Liver (tissue), 3 donors: ENCODE results near the gene RNF220.

Experiments
- EGR1 ChIP-seq, 2 donors: IDR thresholded peaks; 2 replicates each; pipeline ENCODE4 v1.6.1; 2016 to 2018; ENCODE audit warnings: antibody characterized with exemption in 2 of 2, low read depth in 2 of 2
- FOXA1 ChIP-seq: IDR thresholded peaks from 2 replicates; pipeline ENCODE4 v1.6.1; 2016; ENCODE audit warnings: antibody characterized with exemption
- FOXA2 ChIP-seq: IDR thresholded peaks from 2 replicates; pipeline ENCODE4 v1.6.1; 2016; ENCODE audit warnings: antibody characterized with exemption
- GABPA ChIP-seq, 2 donors: IDR thresholded peaks in 1 of 2; conservative IDR thresholded peaks in 1 of 2; 2 replicates each; pipeline ENCODE4 v1.6.1; 2016; ENCODE audit warnings: antibody characterized with exemption in 2 of 2, mild to moderate bottlenecking in 1 of 2, moderate library complexity in 1 of 2
- NR2F2 ChIP-seq: IDR thresholded peaks from 2 replicates; pipeline ENCODE4 v1.6.1; 2016; ENCODE audit warnings: antibody characterized with exemption
- RXRA ChIP-seq, 2 donors: IDR thresholded peaks; 2 replicates each; pipeline ENCODE4 v1.6.1; 2017 to 2018; ENCODE audit warnings: antibody characterized with exemption in 2 of 2, mild to moderate bottlenecking in 1 of 2
- TAF1 ChIP-seq: conservative IDR thresholded peaks from 2 replicates; pipeline ENCODE4 v1.6.1; 2016; ENCODE audit warnings: antibody characterized with exemption, mild to moderate bottlenecking
- YY1 ChIP-seq: IDR thresholded peaks from 2 replicates; pipeline ENCODE4 v1.6.1; 2016; ENCODE audit warnings: antibody characterized with exemption, mild to moderate bottlenecking
- TF ChIP-seq, protein P1 (sequence below): fragments of 150-350 bp; IDR thresholded peaks from 2 replicates; pipeline ENCODE4 v1.5.1; 2017; ENCODE audit warnings: improper control_type of control experiment, low read depth, low read length; ENCODE audit not compliant: missing input control
- TF ChIP-seq, protein P2 (sequence below): IDR thresholded peaks from 2 replicates; pipeline ENCODE4 v1.6.1; 2016; ENCODE audit warnings: antibody characterized with exemption
- TF ChIP-seq, protein P3 (sequence below): IDR thresholded peaks from 2 replicates; pipeline ENCODE4 v1.6.1; 2016; ENCODE audit warnings: antibody characterized with exemption, mild to moderate bottlenecking
- donor health status: healthy.
- donor health status: healthy.

DNA sequence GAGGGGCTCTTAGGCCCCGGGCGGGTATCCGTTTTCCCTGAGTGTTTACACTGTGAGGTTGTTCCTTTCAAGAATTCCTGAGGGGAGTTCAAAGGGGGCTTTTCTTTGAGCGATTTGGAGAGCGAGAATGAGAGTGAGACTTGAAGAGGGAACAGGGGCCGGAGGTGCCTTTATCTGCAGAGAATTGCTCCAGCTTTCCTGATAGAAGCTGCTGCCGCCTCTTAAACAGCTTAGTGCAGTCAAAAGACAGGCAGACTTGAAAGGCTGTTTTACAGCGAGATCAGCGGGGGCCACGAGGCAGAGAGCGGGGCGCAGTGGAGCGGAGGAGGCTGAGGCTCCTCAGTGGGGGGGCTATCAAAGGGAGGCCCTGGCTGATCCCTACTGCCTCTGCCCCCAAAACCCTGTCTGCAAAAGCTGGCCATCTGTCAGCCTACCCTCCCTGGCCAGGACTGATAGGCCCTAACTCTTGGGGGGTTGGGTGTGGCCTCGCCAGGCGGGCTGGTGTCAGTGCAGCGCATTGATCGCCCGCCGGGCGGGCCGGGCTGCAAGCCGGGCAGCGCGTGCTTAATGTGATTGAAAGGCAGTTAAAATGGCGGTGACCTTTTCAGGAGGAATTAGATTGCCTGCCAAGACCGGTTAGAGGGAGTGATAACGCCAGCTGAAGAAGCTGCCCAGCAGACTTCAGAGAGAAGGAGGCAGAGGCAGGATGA lies 232.8 kb downstream of the RNF220 start:
- TF ChIP-seq, protein P1, sequence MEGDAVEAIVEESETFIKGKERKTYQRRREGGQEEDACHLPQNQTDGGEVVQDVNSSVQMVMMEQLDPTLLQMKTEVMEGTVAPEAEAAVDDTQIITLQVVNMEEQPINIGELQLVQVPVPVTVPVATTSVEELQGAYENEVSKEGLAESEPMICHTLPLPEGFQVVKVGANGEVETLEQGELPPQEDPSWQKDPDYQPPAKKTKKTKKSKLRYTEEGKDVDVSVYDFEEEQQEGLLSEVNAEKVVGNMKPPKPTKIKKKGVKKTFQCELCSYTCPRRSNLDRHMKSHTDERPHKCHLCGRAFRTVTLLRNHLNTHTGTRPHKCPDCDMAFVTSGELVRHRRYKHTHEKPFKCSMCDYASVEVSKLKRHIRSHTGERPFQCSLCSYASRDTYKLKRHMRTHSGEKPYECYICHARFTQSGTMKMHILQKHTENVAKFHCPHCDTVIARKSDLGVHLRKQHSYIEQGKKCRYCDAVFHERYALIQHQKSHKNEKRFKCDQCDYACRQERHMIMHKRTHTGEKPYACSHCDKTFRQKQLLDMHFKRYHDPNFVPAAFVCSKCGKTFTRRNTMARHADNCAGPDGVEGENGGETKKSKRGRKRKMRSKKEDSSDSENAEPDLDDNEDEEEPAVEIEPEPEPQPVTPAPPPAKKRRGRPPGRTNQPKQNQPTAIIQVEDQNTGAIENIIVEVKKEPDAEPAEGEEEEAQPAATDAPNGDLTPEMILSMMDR, result no peak
- TF ChIP-seq YY1, result no peak
- no peak for TF ChIP-seq FOXA1
- TF ChIP-seq, protein P2, sequence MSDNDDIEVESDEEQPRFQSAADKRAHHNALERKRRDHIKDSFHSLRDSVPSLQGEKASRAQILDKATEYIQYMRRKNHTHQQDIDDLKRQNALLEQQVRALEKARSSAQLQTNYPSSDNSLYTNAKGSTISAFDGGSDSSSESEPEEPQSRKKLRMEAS, result no peak
- TF ChIP-seq GABPA (IDR thresholded peaks at IDR 0.05 in 1 of 2, conservative IDR thresholded peaks at IDR 0.05 in 1 of 2), result no peak
- TF ChIP-seq TAF1, result no peak
- no peak for TF ChIP-seq EGR1 (IDR thresholded peaks at IDR 0.05; ENCODE audit: low read depth in 2 of 2)
- TF ChIP-seq, protein P3, sequence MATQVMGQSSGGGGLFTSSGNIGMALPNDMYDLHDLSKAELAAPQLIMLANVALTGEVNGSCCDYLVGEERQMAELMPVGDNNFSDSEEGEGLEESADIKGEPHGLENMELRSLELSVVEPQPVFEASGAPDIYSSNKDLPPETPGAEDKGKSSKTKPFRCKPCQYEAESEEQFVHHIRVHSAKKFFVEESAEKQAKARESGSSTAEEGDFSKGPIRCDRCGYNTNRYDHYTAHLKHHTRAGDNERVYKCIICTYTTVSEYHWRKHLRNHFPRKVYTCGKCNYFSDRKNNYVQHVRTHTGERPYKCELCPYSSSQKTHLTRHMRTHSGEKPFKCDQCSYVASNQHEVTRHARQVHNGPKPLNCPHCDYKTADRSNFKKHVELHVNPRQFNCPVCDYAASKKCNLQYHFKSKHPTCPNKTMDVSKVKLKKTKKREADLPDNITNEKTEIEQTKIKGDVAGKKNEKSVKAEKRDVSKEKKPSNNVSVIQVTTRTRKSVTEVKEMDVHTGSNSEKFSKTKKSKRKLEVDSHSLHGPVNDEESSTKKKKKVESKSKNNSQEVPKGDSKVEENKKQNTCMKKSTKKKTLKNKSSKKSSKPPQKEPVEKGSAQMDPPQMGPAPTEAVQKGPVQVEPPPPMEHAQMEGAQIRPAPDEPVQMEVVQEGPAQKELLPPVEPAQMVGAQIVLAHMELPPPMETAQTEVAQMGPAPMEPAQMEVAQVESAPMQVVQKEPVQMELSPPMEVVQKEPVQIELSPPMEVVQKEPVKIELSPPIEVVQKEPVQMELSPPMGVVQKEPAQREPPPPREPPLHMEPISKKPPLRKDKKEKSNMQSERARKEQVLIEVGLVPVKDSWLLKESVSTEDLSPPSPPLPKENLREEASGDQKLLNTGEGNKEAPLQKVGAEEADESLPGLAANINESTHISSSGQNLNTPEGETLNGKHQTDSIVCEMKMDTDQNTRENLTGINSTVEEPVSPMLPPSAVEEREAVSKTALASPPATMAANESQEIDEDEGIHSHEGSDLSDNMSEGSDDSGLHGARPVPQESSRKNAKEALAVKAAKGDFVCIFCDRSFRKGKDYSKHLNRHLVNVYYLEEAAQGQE, result no peak
- no peak for TF ChIP-seq NR2F2
- no peak for TF ChIP-seq RXRA (IDR thresholded peaks at IDR 0.05)
- TF ChIP-seq FOXA2, result no peak
